HepG2 (cell line): ENCODE measurements around the gene AGTRAP. TPM values are rescaled to one million over a fixed set of nuclear protein-coding genes. Genes with fewer than 3 reads are reported as not detected.

Experiments used
- ATAC-seq: fragments of 200-7000 bp; cut with Tn5 transposase; 3 replicates; pipeline ENCODE4 v1.9.1; 2020; ENCODE audit warnings: mild to moderate bottlenecking, moderate library complexity
- BruUV-seq: library from RNA; stranded (reverse); fragments of 400-500 nt; replicated peaks from 2 replicates; lab custom pipeline; 2021; lab: Mats Ljungman, UMichigan
- CTCF ChIA-PET: fragments of 300-600 bp; formaldehyde crosslinking; extraction: SDS; loops from one replicate; lab custom pipeline; 2021; ENCODE audit warnings: low total read pairs, inconsistent platforms, low intra/inter-chr PET ratio; lab: Yijun Ruan, JAX
- POLR2A ChIA-PET: fragments of 350-600 bp; sonication (Branson Sonifier 250); formaldehyde crosslinking; loops from one replicate; lab custom pipeline; 2020; ENCODE audit warnings: antibody characterized with exemption, inconsistent platforms; lab: Yijun Ruan, JAX
- DNase-seq: peaks from one replicate; pipeline ENCODE4 v3.0.0-alpha.2; 2015; ENCODE audit warnings: low spot score
- FAIRE-seq: peaks from 3 replicates; lab custom pipeline; 2011; peaks lifted over from hg19 to GRCh38; lab: Jason Lieb, UNC
- H2AFZ ChIP-seq: one replicate; pipeline ENCODE4 v1.6.1; 2011; ENCODE audit warnings: low read length, inconsistent platforms
- H3K27ac ChIP-seq: fragments of 300-600 bp; 3 replicates; pipeline ENCODE4 v1.8.0; 2011; ENCODE audit warnings: mixed run types, mild to moderate bottlenecking, mixed read lengths, low read length, inconsistent platforms; ENCODE audit not compliant: insufficient read depth; ENCODE audit errors: extremely low read length
- H3K27me3 ChIP-seq, 2 experiments: fragments of 200-600 bp in 1 of 2; 2 replicates in 1 of 2; 3 replicates in 1 of 2; pipeline versions ENCODE4 v1.6.0 to v1.8.0; 2011; ENCODE audit warnings: low read length in 2 of 2, mild to moderate bottlenecking in 2 of 2, moderate library complexity in 2 of 2, inconsistent platforms in 1 of 2; ENCODE audit not compliant: insufficient read depth in 2 of 2, control insufficient read depth in 1 of 2
- H3K36me3 ChIP-seq, 2 experiments: fragments of 200-600 bp in 1 of 2; replicated peaks in 1 of 2; 2 replicates in 1 of 2; 3 replicates in 1 of 2; pipeline versions ENCODE4 v1.5.1 to v1.8.0; 2011; ENCODE audit warnings: low read length in 2 of 2, inconsistent platforms in 1 of 2; ENCODE audit not compliant: insufficient read depth in 2 of 2, control insufficient read depth in 1 of 2
- H3K4me1 ChIP-seq: 2 replicates; pipeline ENCODE4 v1.5.1; 2012; ENCODE audit warnings: low read length, inconsistent platforms; ENCODE audit not compliant: insufficient read depth
- H3K4me2 ChIP-seq: 2 replicates; pipeline ENCODE4 v1.6.0; 2011; ENCODE audit warnings: low read depth, low read length, inconsistent platforms
- H3K4me3 ChIP-seq, 3 experiments: fragments of 200-600 bp in 1 of 3; sonication (generic), shearing (Covaris generic) in 1 of 3; replicated peaks in 1 of 3; 2 replicates each; pipeline ENCODE4 v1.5.1; 2011 to 2016; ENCODE audit warnings: low read length in 3 of 3, inconsistent platforms in 2 of 3, low read depth in 2 of 3, mild to moderate bottlenecking in 2 of 3, control low read depth in 1 of 3, mixed read lengths in 1 of 3; ENCODE audit not compliant: insufficient read depth in 1 of 3
- H3K79me2 ChIP-seq: one replicate; pipeline ENCODE4 v1.6.1; 2011; ENCODE audit warnings: low read length, inconsistent platforms; ENCODE audit not compliant: insufficient read depth
- H3K9ac ChIP-seq: 2 replicates; pipeline ENCODE4 v1.6.0; 2011; ENCODE audit warnings: mild to moderate bottlenecking, low read depth, low read length, inconsistent platforms; ENCODE audit not compliant: insufficient read depth
- H3K9me3 ChIP-seq: 2 replicates; pipeline ENCODE4 v1.5.1; 2012; ENCODE audit warnings: mild to moderate bottlenecking, low read length
- H4K20me1 ChIP-seq: 2 replicates; pipeline ENCODE4 v1.6.0; 2011; ENCODE audit warnings: inconsistent platforms, mild to moderate bottlenecking, low read length, moderate library complexity; ENCODE audit not compliant: insufficient read depth
- ELF1 ChIP-seq: sonication (generic); formaldehyde crosslinking; IDR thresholded peaks from 2 replicates; pipeline ENCODE4 v1.4.0; 2020; ENCODE audit warnings: missing genetic modification reagents
- HNF1B ChIP-seq: sonication (generic); formaldehyde crosslinking; IDR thresholded peaks from 2 replicates; pipeline ENCODE4 v1.5.1; 2020; ENCODE audit warnings: mild to moderate bottlenecking, moderate library complexity, missing genetic modification reagents
- KAT8 ChIP-seq: IDR thresholded peaks from 2 replicates; pipeline ENCODE4 v1.6.1; 2016; ENCODE audit warnings: missing genetic modification reagents, missing compliant biosample characterization
- MYC ChIP-seq: sonication (generic); formaldehyde crosslinking; IDR thresholded peaks from 2 replicates; pipeline ENCODE4 v1.9.0; 2021; ENCODE audit warnings: missing genetic modification reagents, borderline replicate concordance
- NFKB2 ChIP-seq: sonication (generic); formaldehyde crosslinking; IDR thresholded peaks from 2 replicates; pipeline ENCODE4 v1.4.0; 2020; ENCODE audit warnings: missing genetic modification reagents, borderline replicate concordance
- PHF8 ChIP-seq: sonication (generic); formaldehyde crosslinking; IDR thresholded peaks from 2 replicates; pipeline ENCODE4 v1.5.0; 2020; ENCODE audit warnings: missing genetic modification reagents
- SAP130 ChIP-seq: IDR thresholded peaks from 2 replicates; pipeline ENCODE4 v1.6.1; 2016; ENCODE audit warnings: low read depth
- TEAD3 ChIP-seq: optimal IDR thresholded peaks from 2 replicates; pipeline ENCODE3; 2016; ENCODE audit warnings: borderline replicate concordance
- ZFP36 ChIP-seq: fragments of 150-350 bp; IDR thresholded peaks from 2 replicates; pipeline ENCODE4 v1.6.1; 2018; ENCODE audit warnings: borderline replicate concordance, low read length, low read depth; ENCODE audit not compliant: partially characterized antibody
- ZFP91 ChIP-seq: sonication (generic); formaldehyde crosslinking; IDR thresholded peaks from 2 replicates; pipeline ENCODE4 v1.9.0; 2022; ENCODE audit warnings: missing genetic modification reagents, mild to moderate bottlenecking, borderline replicate concordance
- ZNF274 ChIP-seq: sonication (generic); formaldehyde crosslinking; IDR thresholded peaks from 2 replicates; pipeline ENCODE4 v1.5.1; 2020; ENCODE audit warnings: mild to moderate bottlenecking, missing genetic modification reagents
- WGBS: methylation state at CpG from one replicate; pipeline ENCODE4 v1.1.6; 2017; ENCODE audit warnings: low lambda C conversion rate; 5-methylcytosine and 5-hydroxymethylcytosine counted together
- in situ Hi-C: cut with HindIII; loops from 2 replicates; pipeline ENCODE4 v1.10.0; 2017; ENCODE audit warnings: low pct_unique_long_range_greater_than_20kb; ENCODE audit not compliant: extremely low pct_ligation_motif_present
- intact Hi-C: fragments of 100-400 bp; cut with micrococcal nuclease; formaldehyde crosslinking; loops from one replicate; pipeline ENCODE4 v1.10.0; 2022; ENCODE audit not compliant: unreplicated experiment
- polyA plus RNA-seq, 8 experiments: library from polyadenylated mRNA; depleted of rRNA in 3 of 8; stranded (reverse) in 7 of 8; unstranded in 1 of 8; fragments of >200 nt; fragmentation: Illumina TruSeq in 4 of 8; extraction: Trizol in 4 of 8; gene quantifications; 2 replicates each; pipeline versions ENCODE4 v1.2.1 to v1.2.3, GENCODE V29; 2011 to 2016; ENCODE audit warnings: low read depth in 4 of 8, missing spikeins in 1 of 8, mixed read lengths in 1 of 8; ENCODE audit not compliant: insufficient read depth in 1 of 8
- total RNA-seq, 5 experiments: library from RNA; depleted of rRNA; stranded (reverse); fragments of >200 nt; fragmentation: Illumina TruSeq; extraction: Trizol; gene quantifications; 2 replicates each; pipeline ENCODE4 v1.2.3, GENCODE V29; 2016; ENCODE audit warnings: low read depth in 1 of 5
- TF ChIP-seq, protein P1 (sequence below): sonication (generic); formaldehyde crosslinking; IDR thresholded peaks from 2 replicates; pipeline ENCODE4 v1.4.0; 2020; ENCODE audit warnings: mild to moderate bottlenecking, missing genetic modification reagents
- TF ChIP-seq, protein P2 (sequence below): sonication (generic); formaldehyde crosslinking; IDR thresholded peaks from 2 replicates; pipeline ENCODE4 v1.4.0; 2020; ENCODE audit warnings: missing genetic modification reagents

AGTRAP gene
- total and polyA plus RNA-seq, 2 of the 13 experiments (the other 11 are each of a cell fraction or from before 2014, with no cell fraction given), result 28.3 to 32.0 TPM

- in situ Hi-C loops (loop anchor here (5.0 to 10.0 kb wide), 2 partner anchors 57 to 245 kb away; partner anchors contain the start of genes DISP3 and FBXO6), intact Hi-C loops (loop anchor here (1.0 to 5.0 kb wide), 2 partner anchors 55 to 67 kb away; partner anchors contain the start of genes FBXO2, FBXO44 and FBXO6)
- ChIA-PET CTCF (interaction anchor here (0.7 to 1.8 kb wide), 4 partner anchors 55 to 241 kb away, joined by 3 to 15 read pairs (median 6); partner anchors contain the start of genes DISP3 and FBXO6), POLR2A (interaction anchor here (1.5 to 2.1 kb wide), 5 partner anchors 12 to 66 kb away, joined by 4 to 9 read pairs (median 7); partner anchors contain the start of genes AGTRAP and FBXO6)
- DNase-seq, result no peak
- Histone ChIP-seq H2AFZ (no peak overlapping the region), H3K4me1 (peaks cover 11% of the 10 kb centered on the region), H3K9me3 (no peaks in the 10 kb centered on the region), H3K9ac (no peak overlapping the region), H4K20me1 (no peaks in the 10 kb centered on the region), H3K27ac (no peak overlapping the region), H3K4me3 (peak overlapping the region; percentile 44 to 72 (median 46); a peak in 5 of 6 replicates), H3K4me2 (peak overlapping the region; percentile 95), H3K36me3 (no peaks in the 10 kb centered on the region), H3K79me2 (no peaks in the 10 kb centered on the region), H3K27me3 (peaks cover 6 to 40% of the 10 kb centered on the region in 2 experiments; a peak in 4 of 5 replicates)
- ATAC-seq, result peak; percentile 68
- peak; percentile 80 for FAIRE-seq
- no TSS peak for BruUV-seq
- 10% methylated on average over 42 of the region's 44 CpGs for WGBS
- TF ChIP-seq ZFP36 (no peak), TEAD3 (CRISPR knock-in tag) (peak; percentile 7), ZNF274 (0 out of 2 replicates have a peak, but pooled peaks have one; percentile 34), ZFP91 (CRISPR knock-in tag) (peak; percentile 65; the same call in 1 of the 2 replicates), HNF1B (0 out of 2 replicates have a peak, but pooled peaks have one; percentile 45), KAT8 (CRISPR knock-in tag) (peak; percentile 29; the same call in 1 of the 2 replicates), NFKB2 (peak; percentile 9; the same call in 1 of the 2 replicates), SAP130 (CRISPR knock-in tag) (0 out of 2 replicates have a peak, but pooled peaks have one; percentile 24), MYC (CRISPR knock-in tag) (peak; percentile 27; the same call in 1 of the 2 replicates), ELF1 (CRISPR knock-in tag) (peak; percentile 75), PHF8 (CRISPR knock-in tag) (no peak; the same call in 1 of the 2 replicates)
- TF ChIP-seq, protein P1, sequence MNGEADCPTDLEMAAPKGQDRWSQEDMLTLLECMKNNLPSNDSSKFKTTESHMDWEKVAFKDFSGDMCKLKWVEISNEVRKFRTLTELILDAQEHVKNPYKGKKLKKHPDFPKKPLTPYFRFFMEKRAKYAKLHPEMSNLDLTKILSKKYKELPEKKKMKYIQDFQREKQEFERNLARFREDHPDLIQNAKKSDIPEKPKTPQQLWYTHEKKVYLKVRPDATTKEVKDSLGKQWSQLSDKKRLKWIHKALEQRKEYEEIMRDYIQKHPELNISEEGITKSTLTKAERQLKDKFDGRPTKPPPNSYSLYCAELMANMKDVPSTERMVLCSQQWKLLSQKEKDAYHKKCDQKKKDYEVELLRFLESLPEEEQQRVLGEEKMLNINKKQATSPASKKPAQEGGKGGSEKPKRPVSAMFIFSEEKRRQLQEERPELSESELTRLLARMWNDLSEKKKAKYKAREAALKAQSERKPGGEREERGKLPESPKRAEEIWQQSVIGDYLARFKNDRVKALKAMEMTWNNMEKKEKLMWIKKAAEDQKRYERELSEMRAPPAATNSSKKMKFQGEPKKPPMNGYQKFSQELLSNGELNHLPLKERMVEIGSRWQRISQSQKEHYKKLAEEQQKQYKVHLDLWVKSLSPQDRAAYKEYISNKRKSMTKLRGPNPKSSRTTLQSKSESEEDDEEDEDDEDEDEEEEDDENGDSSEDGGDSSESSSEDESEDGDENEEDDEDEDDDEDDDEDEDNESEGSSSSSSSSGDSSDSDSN, result peak; percentile 33; the same call in 1 of the 2 replicates
- TF ChIP-seq, protein P2, sequence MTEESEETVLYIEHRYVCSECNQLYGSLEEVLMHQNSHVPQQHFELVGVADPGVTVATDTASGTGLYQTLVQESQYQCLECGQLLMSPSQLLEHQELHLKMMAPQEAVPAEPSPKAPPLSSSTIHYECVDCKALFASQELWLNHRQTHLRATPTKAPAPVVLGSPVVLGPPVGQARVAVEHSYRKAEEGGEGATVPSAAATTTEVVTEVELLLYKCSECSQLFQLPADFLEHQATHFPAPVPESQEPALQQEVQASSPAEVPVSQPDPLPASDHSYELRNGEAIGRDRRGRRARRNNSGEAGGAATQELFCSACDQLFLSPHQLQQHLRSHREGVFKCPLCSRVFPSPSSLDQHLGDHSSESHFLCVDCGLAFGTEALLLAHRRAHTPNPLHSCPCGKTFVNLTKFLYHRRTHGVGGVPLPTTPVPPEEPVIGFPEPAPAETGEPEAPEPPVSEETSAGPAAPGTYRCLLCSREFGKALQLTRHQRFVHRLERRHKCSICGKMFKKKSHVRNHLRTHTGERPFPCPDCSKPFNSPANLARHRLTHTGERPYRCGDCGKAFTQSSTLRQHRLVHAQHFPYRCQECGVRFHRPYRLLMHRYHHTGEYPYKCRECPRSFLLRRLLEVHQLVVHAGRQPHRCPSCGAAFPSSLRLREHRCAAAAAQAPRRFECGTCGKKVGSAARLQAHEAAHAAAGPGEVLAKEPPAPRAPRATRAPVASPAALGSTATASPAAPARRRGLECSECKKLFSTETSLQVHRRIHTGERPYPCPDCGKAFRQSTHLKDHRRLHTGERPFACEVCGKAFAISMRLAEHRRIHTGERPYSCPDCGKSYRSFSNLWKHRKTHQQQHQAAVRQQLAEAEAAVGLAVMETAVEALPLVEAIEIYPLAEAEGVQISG (CRISPR knock-in tag), result peak; percentile 41; the same call in 1 of the 2 replicates
Measured at GRCh38 chr1:11719313-11720032, 16.5 kb upstream of the AGTRAP start.
